Globus pallidus (tissue), 1 donor: ENCODE measurements around the gene DNAI1.
"Not testable (repeated sequence)": the region's sequence is repeated elsewhere in the genome, so short reads cannot be mapped to it uniquely, and the experiment has no call there.

ENCODE experiments used
- DNase-seq: peaks from one replicate; pipeline ENCODE4 v3.0.0-alpha.2; 2015; ENCODE audit warnings: low spot score

The DNAI1 gene

GRCh38 chr9:34458013-34458958, at the start of gene DNAI1, which contains the start of gene FAM219A:
Gene DNAI1 (plus strand): TSS chr9:34458805. CDS start chr9:34459006, 201 bp downstream.
Gene FAM219A (minus strand): TSS chr9:34458570. CDS start chr9:34458263, 307 bp downstream.
- DNase-seq = peak; percentile 99

GRCh38 chr9:34409154-34409553, 49.5 kb upstream of the DNAI1 start:
- no peak for DNase-seq

- DNase-seq = no peak
Observed at GRCh38 chr9:34412336-34412735, 46.3 kb upstream of the DNAI1 start.

- peak; percentile 65 for DNase-seq
Observed at GRCh38 chr9:34413231-34413852, 45.3 kb upstream of the DNAI1 start.

- no peak for DNase-seq
Observed at GRCh38 chr9:34417734-34418133, 40.9 kb upstream of the DNAI1 start.

- DNase-seq = no peak
Observed at GRCh38 chr9:34419716-34420504, 38.7 kb upstream of the DNAI1 start.

GRCh38 chr9:34426347-34427074, 32.1 kb upstream of the DNAI1 start:
- no peak for DNase-seq

GRCh38 chr9:34428325-34428958, 30.2 kb upstream of the DNAI1 start:
- DNase-seq = peak; percentile 27

- peak; percentile 21 for DNase-seq
Observed at GRCh38 chr9:34430843-34431437, 27.7 kb upstream of the DNAI1 start.

DNA sequence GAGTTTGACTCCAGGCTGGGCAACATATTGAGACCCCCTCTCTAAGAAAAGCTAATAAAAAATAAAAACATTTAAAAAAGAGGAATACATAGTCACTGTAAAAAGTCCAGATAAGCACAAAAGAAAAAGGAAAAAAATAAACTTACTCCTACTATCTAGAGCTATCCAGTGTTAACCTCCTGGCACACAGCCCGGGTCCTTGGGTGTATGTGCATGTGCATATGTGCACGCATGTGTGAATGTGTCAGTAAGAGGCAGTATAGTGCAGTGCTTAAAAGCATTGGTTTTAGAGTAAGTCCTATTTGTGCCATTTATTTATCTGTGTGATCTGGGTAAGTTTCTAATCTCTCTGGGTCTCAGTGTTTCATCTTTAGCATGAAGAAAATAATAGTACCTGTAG, 26.9 kb upstream of the DNAI1 start:
- DNase-seq = no peak

DNA sequence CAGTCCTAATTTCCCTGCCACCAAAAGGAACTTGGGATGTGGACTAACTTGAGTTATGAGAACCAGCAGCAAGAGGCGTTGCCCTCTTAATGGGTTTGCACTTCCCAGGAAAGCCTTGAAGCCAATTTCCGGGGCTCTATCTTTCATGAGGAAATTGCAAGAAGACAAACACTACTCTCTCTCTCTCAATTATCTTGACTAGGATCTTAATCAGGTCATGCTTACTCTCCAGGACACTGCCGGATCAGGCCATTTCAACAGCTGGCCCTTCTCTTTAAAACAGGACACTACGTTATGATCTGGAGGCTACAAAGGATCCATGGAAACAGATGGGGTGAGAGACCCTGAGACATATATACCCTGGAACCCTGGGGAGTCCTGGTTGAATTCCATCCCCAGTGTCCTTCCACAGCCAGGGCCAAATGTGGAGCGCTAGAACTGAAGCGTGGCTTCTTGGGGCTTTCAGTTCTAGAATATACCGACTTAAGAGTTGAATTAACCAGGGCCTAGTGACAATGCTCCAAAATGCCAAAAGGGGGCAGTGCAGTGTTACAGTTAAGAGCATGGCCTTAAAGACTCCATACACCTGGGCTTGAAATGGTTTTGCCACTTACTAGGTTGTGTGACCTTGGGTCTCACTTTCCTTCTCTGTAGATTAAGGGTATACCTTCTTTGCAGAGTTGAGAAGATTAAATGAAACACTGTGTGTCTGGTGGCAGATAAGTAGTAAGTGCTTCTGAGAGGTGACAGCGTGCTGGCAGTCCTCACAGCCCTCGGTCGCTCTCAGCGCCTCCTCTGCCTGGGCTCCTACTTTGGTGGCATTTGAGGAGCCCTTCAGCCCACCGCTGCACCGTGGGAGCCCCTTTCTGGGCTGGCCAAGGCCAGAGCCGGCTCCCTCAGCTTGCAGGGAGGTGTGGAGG, 21.3 kb upstream of the DNAI1 start:
- peak; percentile 62 for DNase-seq

DNA sequence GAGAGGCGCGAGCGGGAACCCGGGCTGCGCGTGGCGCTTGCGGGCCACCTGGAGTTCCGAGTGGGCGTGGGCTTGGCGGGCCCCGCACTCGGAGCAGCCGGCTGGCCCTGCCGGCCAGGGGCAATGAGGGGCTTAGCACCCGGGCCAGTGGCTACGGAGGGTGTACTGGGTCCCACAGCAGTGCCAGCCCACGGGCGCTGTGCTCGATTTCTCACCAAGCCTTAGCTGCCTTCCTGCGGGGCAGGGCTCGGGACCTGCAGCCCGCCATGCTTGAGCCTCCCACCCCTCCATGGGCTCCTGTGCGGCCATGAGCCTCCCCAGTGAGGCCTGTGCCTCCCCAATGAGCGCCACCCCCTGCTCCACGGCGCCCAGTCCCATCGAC, 20.7 kb upstream of the DNAI1 start:
- not testable (repeated sequence) for DNase-seq

GRCh38 chr9:34438465-34438864, 20.1 kb upstream of the DNAI1 start:
- DNase-seq = not testable (repeated sequence)

DNA sequence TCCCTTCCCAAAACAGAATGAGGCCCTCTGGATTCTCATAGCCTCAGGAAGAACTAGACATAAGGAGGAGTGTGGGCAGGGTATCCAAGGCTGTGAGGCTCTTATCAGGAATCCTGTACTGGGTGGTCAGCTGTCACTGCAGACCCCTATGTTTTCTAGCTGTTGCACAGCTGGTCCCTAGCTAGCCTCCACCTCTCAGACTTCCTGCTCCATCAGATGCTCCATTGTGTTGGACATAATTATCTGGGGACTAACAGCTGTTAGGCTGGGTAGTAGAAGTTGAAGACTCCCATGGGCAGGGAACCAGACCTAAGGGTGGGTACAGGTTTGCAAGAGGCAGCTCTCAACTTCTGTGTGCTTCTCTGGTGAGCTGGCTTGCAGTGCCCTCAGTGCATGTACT, 18.6 kb upstream of the DNAI1 start:
- no peak for DNase-seq

GRCh38 chr9:34442770-34443169, 15.8 kb upstream of the DNAI1 start:
- DNase-seq = no peak

GRCh38 chr9:34443533-34443932, 15.1 kb upstream of the DNAI1 start:
- no peak for DNase-seq

GRCh38 chr9:34443976-34444375, 14.6 kb upstream of the DNAI1 start:
- DNase-seq = no peak

DNA sequence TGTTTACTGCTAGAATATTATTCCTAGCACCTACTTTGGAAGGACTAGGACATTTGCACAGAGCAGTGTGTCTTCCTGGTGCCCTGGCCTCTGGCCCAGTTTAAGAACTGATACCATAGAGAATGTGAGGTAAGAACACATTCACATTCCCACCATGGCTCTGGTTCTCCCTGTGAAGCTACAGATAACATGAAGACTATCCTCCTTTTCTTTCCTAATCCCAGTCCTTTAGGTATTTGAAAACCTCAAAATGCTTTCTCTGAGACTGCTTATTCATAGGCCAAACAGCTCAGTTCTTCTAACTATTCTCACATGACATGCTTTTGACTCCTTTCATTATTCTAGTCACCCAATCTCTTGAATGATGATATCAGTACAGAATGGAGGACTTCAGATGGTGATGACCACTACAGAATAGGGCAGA, 12.1 kb upstream of the DNAI1 start:
- DNase-seq = no peak

GRCh38 chr9:34446951-34447350, 11.7 kb upstream of the DNAI1 start:
- no peak for DNase-seq

- DNase-seq = no peak
Observed at GRCh38 chr9:34450644-34451043, 8.0 kb upstream of the DNAI1 start.
